Neural progenitor cell (in vitro differentiated cells): ENCODE data around the gene MAPK10. TPM values are rescaled to one million over a fixed set of nuclear protein-coding genes. Genes with fewer than 3 reads are reported as not detected.

Experiments used
- DNase-seq: peaks from one replicate; pipeline ENCODE4 v3.0.0-alpha.2; 2016; ENCODE audit warnings: low spot score
- H2AFZ ChIP-seq: fragments of 200-600 bp; sonication (generic); replicated peaks from 2 replicates; pipeline ENCODE4 v1.6.1; 2016; ENCODE audit warnings: antibody characterized with exemption
- H3F3A ChIP-seq: fragments of 200-600 bp; sonication (generic); 2 replicates; pipeline ENCODE4 v1.6.1; 2016; ENCODE audit warnings: antibody characterized with exemption, low read depth
- H3K27ac ChIP-seq: fragments of 200-600 bp; sonication (generic); 2 replicates; pipeline ENCODE4 v1.5.1; 2016; ENCODE audit warnings: mild to moderate bottlenecking
- H3K27me3 ChIP-seq: fragments of 200-600 bp; sonication (generic); 2 replicates; pipeline ENCODE4 v1.6.1; 2016; ENCODE audit warnings: mild to moderate bottlenecking, moderate library complexity
- H3K36me3 ChIP-seq: fragments of 200-600 bp; sonication (generic); 2 replicates; pipeline ENCODE4 v1.5.1; 2016
- H3K4me1 ChIP-seq: fragments of 200-600 bp; sonication (generic); 2 replicates; pipeline ENCODE4 v1.6.1; 2016; ENCODE audit warnings: mixed run types
- H3K4me2 ChIP-seq: fragments of 200-600 bp; sonication (generic); 2 replicates; pipeline ENCODE4 v1.6.1; 2016
- H3K4me3 ChIP-seq: fragments of 200-600 bp; sonication (generic); 2 replicates; pipeline ENCODE4 v1.5.1; 2016
- H3K79me2 ChIP-seq: fragments of 200-600 bp; sonication (generic); 2 replicates; pipeline ENCODE4 v1.6.1; 2016; ENCODE audit warnings: low read depth
- H3K9ac ChIP-seq: fragments of 200-600 bp; sonication (generic); 2 replicates; pipeline ENCODE4 v1.6.1; 2016
- H3K9me3 ChIP-seq: fragments of 200-600 bp; sonication (generic); 2 replicates; pipeline ENCODE4 v1.5.1; 2016; ENCODE audit warnings: low read depth
- H4K20me1 ChIP-seq: fragments of 200-600 bp; sonication (generic); 2 replicates; pipeline ENCODE4 v1.6.1; 2016; ENCODE audit warnings: low read depth
- H3K27ac Mint-ChIP-seq: 3 replicates; pipeline ENCODE4 v1.8.0; 2021; ENCODE audit warnings: mixed read lengths
- H3K27me3 Mint-ChIP-seq: 2 replicates; pipeline ENCODE4 v1.8.0; 2022; ENCODE audit warnings: low read depth, mild to moderate bottlenecking, inconsistent platforms, moderate library complexity, mixed read lengths; ENCODE audit not compliant: insufficient read depth
- H3K36me3 Mint-ChIP-seq: 3 replicates; pipeline ENCODE4 v1.8.0; 2021; ENCODE audit warnings: mixed read lengths
- H3K4me1 Mint-ChIP-seq: 3 replicates; pipeline ENCODE4 v1.8.0; 2021; ENCODE audit warnings: mixed read lengths
- H3K4me3 Mint-ChIP-seq: 3 replicates; pipeline ENCODE4 v1.8.0; 2021; ENCODE audit warnings: mild to moderate bottlenecking, moderate library complexity, mixed read lengths
- H3K9me3 Mint-ChIP-seq: 3 replicates; pipeline ENCODE4 v1.8.0; 2020; ENCODE audit warnings: mixed read lengths
- CTCF ChIP-seq: fragments of 200-600 bp; sonication (generic); IDR thresholded peaks from 2 replicates; pipeline ENCODE4 v1.5.1; 2017; ENCODE audit warnings: antibody characterized with exemption, mild to moderate bottlenecking
- EZH2 ChIP-seq: fragments of 200-600 bp; sonication (generic); IDR thresholded peaks from 2 replicates; pipeline ENCODE4 v1.6.1; 2017; ENCODE audit warnings: antibody characterized with exemption, mild to moderate bottlenecking, moderate library complexity
- EZH2phosphoT487 ChIP-seq: fragments of 200-600 bp; sonication (generic); IDR thresholded peaks from 2 replicates; pipeline ENCODE4 v1.6.1; 2017; ENCODE audit warnings: antibody characterized with exemption
- total RNA-seq: library from RNA; depleted of rRNA; stranded (reverse); fragments of >200 nt; gene quantifications from 2 replicates; pipeline ENCODE4 v1.2.3, GENCODE V29; 2015; ENCODE audit warnings: low replicate concordance

MAPK10 gene
- total RNA-seq, 1 donor from 2014 or later = 383 TPM

GRCh38 chr4:86274642-86275041, 85.2 kb downstream of the MAPK10 start:
- DNase-seq = no peak
- Histone ChIP-seq H3K4me3 (no peak overlapping the region), H3K9ac (no peak overlapping the region), H3K9me3 (peaks cover 6% of the 10 kb centered on the region), H4K20me1 (no peaks in the 10 kb centered on the region), H3K36me3 (peaks cover 16% of the 10 kb centered on the region), H3K27me3 (no peaks in the 10 kb centered on the region), H2AFZ (no peak overlapping the region), H3K27ac (peak overlapping the region; percentile 59), H3K79me2 (peaks cover 99% of the 10 kb centered on the region), H3K4me2 (peak overlapping the region; percentile 46), H3K4me1 (peaks cover 67% of the 10 kb centered on the region), H3F3A (peaks cover 19% of the 10 kb centered on the region)
- Mint-ChIP-seq H3K4me3 (no peak overlapping the region), H3K9me3 (peaks cover 6% of the 10 kb centered on the region), H3K27me3 (no peaks in the 10 kb centered on the region), H3K4me1 (no peaks in the 10 kb centered on the region), H3K36me3 (peaks cover 21% of the 10 kb centered on the region), H3K27ac (no peak overlapping the region)
- TF ChIP-seq CTCF = no peak
- no peak for TF ChIP-seq EZH2
- TF ChIP-seq EZH2phosphoT487 = no peak

GRCh38 chr4:86272669-86273068, 87.2 kb downstream of the MAPK10 start:
- H3K4me1 ChIP-seq = peaks cover 49% of the 10 kb centered on the region
- peaks cover 10% of the 10 kb centered on the region for H3K36me3 ChIP-seq
- H3K4me2 ChIP-seq = peak overlapping the region; percentile 25
- no peaks in the 10 kb centered on the region for H3K4me1 Mint-ChIP-seq
- H3K27ac ChIP-seq = no peak overlapping the region
- no peaks in the 10 kb centered on the region for H4K20me1 ChIP-seq
- H3K36me3 Mint-ChIP-seq = peaks cover 19% of the 10 kb centered on the region
- no peak overlapping the region for H3K27ac Mint-ChIP-seq
- no peak overlapping the region for H3K4me3 ChIP-seq
- no peak overlapping the region for H3K9ac ChIP-seq
- peaks cover 98% of the 10 kb centered on the region for H3K79me2 ChIP-seq
- peaks cover 6% of the 10 kb centered on the region for H3K9me3 Mint-ChIP-seq
- no peak for TF ChIP-seq EZH2phosphoT487
- no peak overlapping the region for H2AFZ ChIP-seq
- H3K27me3 Mint-ChIP-seq = no peaks in the 10 kb centered on the region
- H3K9me3 ChIP-seq = peaks cover 6% of the 10 kb centered on the region
- no peak for DNase-seq
- no peaks in the 10 kb centered on the region for H3K27me3 ChIP-seq
- no peak overlapping the region for H3K4me3 Mint-ChIP-seq
- H3F3A ChIP-seq = peaks cover 8% of the 10 kb centered on the region

GRCh38 chr4:86271057-86271456, 88.8 kb downstream of the MAPK10 start:
- TF ChIP-seq EZH2 (no peak), CTCF (no peak), EZH2phosphoT487 (no peak)
- Histone ChIP-seq H2AFZ (no peak overlapping the region), H3K36me3 (peaks cover 10% of the 10 kb centered on the region), H3K9ac (no peak overlapping the region), H3K79me2 (peaks cover 98% of the 10 kb centered on the region), H3K4me1 (peaks cover 40% of the 10 kb centered on the region), H3K4me2 (no peak overlapping the region), H3K27ac (no peak overlapping the region), H3K4me3 (no peak overlapping the region), H3F3A (peaks cover 15% of the 10 kb centered on the region), H3K27me3 (no peaks in the 10 kb centered on the region), H3K9me3 (peaks cover 6% of the 10 kb centered on the region), H4K20me1 (peaks cover 16% of the 10 kb centered on the region)
- DNase-seq = no peak
- Mint-ChIP-seq H3K36me3 (peaks cover 15% of the 10 kb centered on the region), H3K4me1 (no peaks in the 10 kb centered on the region), H3K4me3 (no peak overlapping the region), H3K27me3 (no peaks in the 10 kb centered on the region), H3K9me3 (peaks cover 6% of the 10 kb centered on the region), H3K27ac (no peak overlapping the region)

- H3K4me1 ChIP-seq = peaks cover 30% of the 10 kb centered on the region
- peaks cover 21% of the 10 kb centered on the region for H4K20me1 ChIP-seq
- no peak overlapping the region for H3K9ac ChIP-seq
- H3K36me3 Mint-ChIP-seq = peaks cover 12% of the 10 kb centered on the region
- peaks cover 6% of the 10 kb centered on the region for H3K9me3 ChIP-seq
- H3K4me3 ChIP-seq = no peak overlapping the region
- TF ChIP-seq EZH2 = no peak
- TF ChIP-seq EZH2phosphoT487 = no peak
- TF ChIP-seq CTCF = no peak
- H3K4me2 ChIP-seq = no peak overlapping the region
- peaks cover 22% of the 10 kb centered on the region for H3F3A ChIP-seq
- no peak overlapping the region for H3K27ac ChIP-seq
- H3K4me1 Mint-ChIP-seq = peaks cover 5% of the 10 kb centered on the region
- H3K9me3 Mint-ChIP-seq = peaks cover 6% of the 10 kb centered on the region
- H3K27me3 ChIP-seq = no peaks in the 10 kb centered on the region
- H3K27ac Mint-ChIP-seq = no peak overlapping the region
- no peak overlapping the region for H2AFZ ChIP-seq
- peaks cover 2% of the 10 kb centered on the region for H3K27me3 Mint-ChIP-seq
- no peak for DNase-seq
- peaks cover 10% of the 10 kb centered on the region for H3K36me3 ChIP-seq
- H3K4me3 Mint-ChIP-seq = no peak overlapping the region
- peaks cover 92% of the 10 kb centered on the region for H3K79me2 ChIP-seq
These were observed 90.5 kb downstream of the MAPK10 start for GRCh38 chr4:86269354-86269753.
